ENCODE measurements around the gene CFAP410.
"Not testable (repeated sequence)": the region's sequence is repeated elsewhere in the genome, so short reads cannot be mapped to it uniquely, and the experiment has no call there.

The CFAP410 gene

DNA sequence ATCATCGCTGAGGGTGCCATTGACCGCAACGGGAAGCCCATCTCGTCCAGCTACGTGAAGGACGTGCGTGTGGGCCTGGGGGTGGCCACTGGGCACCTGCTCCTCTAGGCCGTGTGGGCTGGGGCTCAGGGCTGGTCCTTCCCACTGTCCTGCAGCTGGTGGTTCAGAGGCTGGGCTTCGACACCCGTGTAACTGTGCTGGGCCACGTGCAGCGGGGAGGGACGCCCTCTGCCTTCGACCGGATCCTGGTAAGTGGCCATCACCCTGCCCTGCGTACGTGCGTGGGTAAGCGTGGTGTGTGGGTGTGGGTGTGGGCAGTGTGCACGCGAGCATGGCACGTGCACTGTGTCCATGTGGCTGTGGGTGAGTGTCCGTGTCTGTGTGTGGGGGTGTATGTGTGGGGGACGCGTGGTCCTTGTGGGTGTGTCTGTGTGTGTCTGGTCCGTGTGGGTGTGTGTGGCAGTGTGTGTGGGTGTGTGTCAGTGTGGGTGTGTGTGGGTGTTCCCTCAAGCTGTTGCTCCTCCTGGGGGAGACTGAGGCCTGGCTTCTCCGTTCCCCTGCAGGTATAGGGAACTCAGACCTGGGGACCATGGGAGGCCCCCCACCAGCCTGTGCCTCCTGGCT, 22.8 kb downstream of the CFAP410 start:
- TF ChIP-seq ZNF274 (IDR thresholded peaks at IDR 0.05; ENCODE audit: low read depth, low read length) = no peak
- no peak overlapping the region for H3K4me3 ChIP-seq (ENCODE audit: low read length)

DNA sequence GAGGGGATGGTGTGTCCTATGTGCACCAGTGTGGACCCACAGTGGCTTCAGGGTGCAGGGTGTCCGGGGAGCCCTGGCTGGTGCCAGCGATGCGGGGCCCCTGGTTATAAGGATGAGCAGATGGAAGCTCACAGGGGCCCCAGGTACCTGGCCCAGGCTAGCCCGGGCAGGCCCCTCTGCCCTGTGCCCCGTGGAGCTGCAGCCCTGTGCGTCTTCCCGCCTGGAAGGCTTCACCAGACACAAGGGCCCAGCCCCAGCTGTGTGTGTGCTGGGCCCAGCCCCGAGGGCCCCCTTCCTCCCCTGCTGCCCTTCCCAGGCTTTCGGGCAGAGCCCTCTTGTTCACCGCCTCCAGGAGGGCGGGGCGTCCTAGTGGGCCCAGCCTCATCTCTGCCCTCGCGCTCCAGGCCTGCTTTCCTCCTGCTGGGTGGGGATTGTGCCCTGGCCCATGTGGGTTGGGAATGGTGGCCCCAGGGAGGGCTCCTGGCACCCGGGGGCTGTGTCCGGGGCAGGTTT, 23.4 kb downstream of the CFAP410 start:
- no peak overlapping the region for H3K4me3 ChIP-seq (ENCODE audit: low read length)
- TF ChIP-seq ZNF274 (IDR thresholded peaks at IDR 0.05; ENCODE audit: low read depth, low read length) = no peak

DNA sequence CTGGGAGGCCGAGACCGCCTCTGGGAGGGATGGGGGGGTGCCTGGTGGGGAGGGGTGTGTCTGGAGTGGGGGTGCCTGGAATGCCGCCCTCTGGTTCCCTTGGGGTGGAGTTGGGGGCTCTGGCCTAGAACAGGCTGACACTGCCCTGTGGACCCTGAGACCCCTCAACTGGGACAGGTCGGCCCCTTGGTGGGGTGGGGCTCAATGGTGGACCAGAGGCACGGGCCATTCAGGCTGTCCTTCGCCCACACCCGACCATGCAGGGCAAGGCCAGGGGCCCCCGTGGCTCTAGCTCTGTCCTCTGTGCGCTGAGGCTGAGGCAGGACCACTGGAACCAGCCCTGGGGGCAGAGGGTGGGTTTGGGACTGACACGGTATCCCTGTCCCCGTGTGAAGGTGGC, 24.6 kb downstream of the CFAP410 start:
- H3K4me3 ChIP-seq (ENCODE audit: low read length) = no peak overlapping the region
- TF ChIP-seq ZNF274 (IDR thresholded peaks at IDR 0.05; ENCODE audit: low read depth, low read length) = no peak

GRCh38 chr21:44314128-44314527, 25.1 kb downstream of the CFAP410 start:
- TF ChIP-seq ZNF274 (IDR thresholded peaks at IDR 0.05; ENCODE audit: low read depth, low read length) = no peak
- no peak overlapping the region for H3K4me3 ChIP-seq (ENCODE audit: low read length)

- TF ChIP-seq ZNF274 (IDR thresholded peaks at IDR 0.05; ENCODE audit: low read depth, low read length) = no peak
- no peak overlapping the region for H3K4me3 ChIP-seq (ENCODE audit: low read length)
Measured at GRCh38 chr21:44313451-44313850, 25.7 kb downstream of the CFAP410 start.

GRCh38 chr21:44312716-44313115, 26.5 kb downstream of the CFAP410 start:
- H3K4me3 ChIP-seq (ENCODE audit: low read length) = no peak overlapping the region
- TF ChIP-seq ZNF274 (IDR thresholded peaks at IDR 0.05; ENCODE audit: low read depth, low read length) = no peak

DNA sequence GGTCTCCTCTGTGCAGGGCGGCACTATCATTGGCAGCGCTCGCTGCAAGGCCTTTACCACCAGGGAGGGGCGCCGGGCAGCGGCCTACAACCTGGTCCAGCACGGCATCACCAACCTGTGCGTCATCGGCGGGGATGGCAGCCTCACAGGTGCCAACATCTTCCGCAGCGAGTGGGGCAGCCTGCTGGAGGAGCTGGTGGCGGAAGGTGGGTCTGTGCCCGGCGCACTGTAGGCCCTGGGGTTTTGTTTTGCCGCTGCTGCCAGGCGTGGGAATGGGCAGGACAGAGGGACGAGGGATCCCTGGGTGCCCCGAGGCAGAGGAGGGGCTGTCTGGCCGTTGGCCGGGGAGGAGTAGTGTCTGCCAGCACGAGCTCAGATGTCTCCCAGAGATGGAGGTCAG, 27.1 kb downstream of the CFAP410 start:
- no peak for TF ChIP-seq ZNF274 (IDR thresholded peaks at IDR 0.05; ENCODE audit: low read depth, low read length)
- H3K4me3 ChIP-seq (ENCODE audit: low read length) = no peak overlapping the region

DNA sequence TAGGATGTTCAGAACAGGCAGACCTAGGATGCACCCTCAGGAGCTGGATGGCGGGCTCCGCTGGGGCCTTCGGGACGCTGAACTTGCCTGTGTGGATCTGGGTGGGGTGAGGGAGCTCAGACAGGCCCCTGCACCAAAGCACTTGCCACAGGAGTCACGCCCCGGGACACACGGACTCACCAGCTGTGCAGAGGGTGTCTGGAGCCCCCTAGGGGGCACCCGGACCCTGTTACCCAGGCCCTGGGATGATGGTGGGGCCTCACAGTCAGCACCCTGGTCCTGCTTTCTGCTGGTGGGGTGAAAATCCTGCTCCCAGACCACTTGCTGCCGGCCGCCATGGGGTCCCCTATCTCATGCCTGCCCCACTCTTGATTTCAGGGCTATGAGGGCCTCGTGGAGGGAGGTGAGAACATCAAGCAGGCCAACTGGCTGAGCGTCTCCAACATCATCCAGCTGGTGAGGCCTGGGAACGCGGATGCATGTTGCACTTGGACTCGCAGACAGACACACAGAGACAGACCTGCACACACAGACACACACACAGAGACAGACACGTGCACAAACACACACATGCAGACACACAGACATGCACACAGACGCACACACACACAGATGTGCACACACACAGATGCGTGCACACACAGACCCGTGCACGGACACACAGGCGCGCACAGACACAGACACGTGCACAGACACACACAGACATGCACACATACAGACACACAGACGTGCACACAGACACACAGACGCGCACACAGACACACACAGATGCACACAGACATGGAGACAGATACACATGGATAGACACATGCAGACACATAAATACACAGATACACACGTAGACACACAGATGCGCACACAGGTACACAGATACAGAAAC, 28.3 kb downstream of the CFAP410 start:
- TF ChIP-seq ZNF274 (IDR thresholded peaks at IDR 0.05; ENCODE audit: low read depth, low read length) = no peak
- H3K4me3 ChIP-seq (ENCODE audit: low read length) = no peak overlapping the region

- no peak for TF ChIP-seq ZNF274 (IDR thresholded peaks at IDR 0.05; ENCODE audit: low read depth, low read length)
- H3K4me3 ChIP-seq (ENCODE audit: low read length) = no peak overlapping the region
Measured at GRCh38 chr21:44306936-44307704, 32.1 kb downstream of the CFAP410 start.

GRCh38 chr21:44305691-44306090, 33.5 kb downstream of the CFAP410 start:
- no peak overlapping the region for H3K4me3 ChIP-seq (ENCODE audit: low read length)
- TF ChIP-seq ZNF274 (IDR thresholded peaks at IDR 0.05; ENCODE audit: low read depth, low read length) = no peak

- H3K4me3 ChIP-seq (ENCODE audit: low read length) = no peak overlapping the region
- no peak for TF ChIP-seq ZNF274 (IDR thresholded peaks at IDR 0.05; ENCODE audit: low read depth, low read length)
Measured at GRCh38 chr21:44304877-44305293, 34.3 kb downstream of the CFAP410 start.

- no peak for TF ChIP-seq ZNF274 (IDR thresholded peaks at IDR 0.05; ENCODE audit: low read depth, low read length)
- no peak overlapping the region for H3K4me3 ChIP-seq (ENCODE audit: low read length)
Measured at GRCh38 chr21:44304011-44304616, 35.1 kb downstream of the CFAP410 start.

GRCh38 chr21:44303490-44303981, 35.7 kb downstream of the CFAP410 start:
- no peak for TF ChIP-seq ZNF274 (IDR thresholded peaks at IDR 0.05; ENCODE audit: low read depth, low read length)
- H3K4me3 ChIP-seq (ENCODE audit: low read length) = no peak overlapping the region

GRCh38 chr21:44302573-44303401, 36.4 kb downstream of the CFAP410 start:
- H3K4me3 ChIP-seq (ENCODE audit: low read length) = not testable (repeated sequence)
